Astrocyte (in vitro differentiated cells and primary cell): ENCODE measurements around the gene ACVR1. TPM values are rescaled to one million over a fixed set of nuclear protein-coding genes. Genes with fewer than 3 reads are reported as not detected.

ENCODE experiments used
- DNase-seq: peaks from one replicate; pipeline ENCODE4 v3.0.0-alpha.2; 2010; ENCODE audit warnings: low read depth
- FAIRE-seq: peaks from 2 replicates; lab custom pipeline; 2011; peaks lifted over from hg19 to GRCh38; lab: Jason Lieb, UNC
- H2AFZ ChIP-seq: 2 replicates; pipeline ENCODE4 v1.6.0; 2012; ENCODE audit warnings: low read depth, low read length, inconsistent platforms
- H3K27ac ChIP-seq: 2 replicates; pipeline ENCODE4 v1.5.1; 2011; ENCODE audit warnings: low read depth, low read length, inconsistent platforms
- H3K27me3 ChIP-seq: 2 replicates; pipeline ENCODE4 v1.6.0; 2011; ENCODE audit warnings: low read length, inconsistent platforms; ENCODE audit not compliant: insufficient read depth
- H3K36me3 ChIP-seq: 2 replicates; pipeline ENCODE4 v1.5.1; 2011; ENCODE audit warnings: low read length, inconsistent platforms; ENCODE audit not compliant: insufficient read depth
- H3K4me1 ChIP-seq: 2 replicates; pipeline ENCODE4 v1.5.1; 2011; ENCODE audit warnings: low read length, inconsistent platforms; ENCODE audit not compliant: insufficient read depth
- H3K4me2 ChIP-seq: 2 replicates; pipeline ENCODE4 v1.6.0; 2012; ENCODE audit warnings: low read length, inconsistent platforms
- H3K4me3 ChIP-seq: 2 replicates; pipeline ENCODE4 v1.5.1; 2011; ENCODE audit warnings: low read depth, mild to moderate bottlenecking, low read length, inconsistent platforms; ENCODE audit not compliant: insufficient read depth
- H3K79me2 ChIP-seq: 2 replicates; pipeline ENCODE4 v1.6.0; 2012; ENCODE audit warnings: mild to moderate bottlenecking, low read length, inconsistent platforms; ENCODE audit not compliant: insufficient read depth
- H3K9ac ChIP-seq: 2 replicates; pipeline ENCODE4 v1.6.0; 2012; ENCODE audit warnings: mild to moderate bottlenecking, low read length, inconsistent platforms
- H3K9me3 ChIP-seq: 2 replicates; pipeline ENCODE4 v1.5.1; 2012; ENCODE audit warnings: low read depth, mild to moderate bottlenecking, low read length, inconsistent platforms; ENCODE audit not compliant: insufficient read depth
- H4K20me1 ChIP-seq: 2 replicates; pipeline ENCODE4 v1.6.0; 2012; ENCODE audit warnings: low read length, inconsistent platforms; ENCODE audit not compliant: insufficient read depth
- H3K27ac Mint-ChIP-seq: one replicate; pipeline ENCODE4 v1.8.0; 2021; ENCODE audit warnings: mild to moderate bottlenecking, mixed read lengths; ENCODE audit not compliant: unreplicated experiment
- H3K27me3 Mint-ChIP-seq: one replicate; pipeline ENCODE4 v1.8.0; 2021; ENCODE audit warnings: low read depth, mixed read lengths; ENCODE audit not compliant: unreplicated experiment
- H3K36me3 Mint-ChIP-seq: one replicate; pipeline ENCODE4 v1.8.0; 2021; ENCODE audit warnings: low read depth, mixed read lengths; ENCODE audit not compliant: unreplicated experiment
- H3K4me1 Mint-ChIP-seq: one replicate; pipeline ENCODE4 v1.8.0; 2021; ENCODE audit warnings: low read depth, mixed read lengths; ENCODE audit not compliant: unreplicated experiment
- H3K4me3 Mint-ChIP-seq: one replicate; pipeline ENCODE4 v1.8.0; 2021; ENCODE audit warnings: mild to moderate bottlenecking, moderate library complexity, mixed read lengths; ENCODE audit not compliant: unreplicated experiment
- H3K9me3 Mint-ChIP-seq: one replicate; pipeline ENCODE4 v1.8.0; 2021; ENCODE audit warnings: mild to moderate bottlenecking, mixed read lengths; ENCODE audit not compliant: unreplicated experiment
- CTCF ChIP-seq: IDR thresholded peaks from 2 replicates; pipeline ENCODE4 v1.5.1; 2011; ENCODE audit warnings: low read depth, mild to moderate bottlenecking, inconsistent platforms, low read length, moderate library complexity; ENCODE audit not compliant: insufficient read depth
- EZH2 ChIP-seq: IDR thresholded peaks from 2 replicates; pipeline ENCODE4 v1.6.1; 2012; ENCODE audit warnings: mild to moderate bottlenecking, low read length, inconsistent platforms; ENCODE audit not compliant: insufficient read depth
- total RNA-seq: library from RNA; stranded (reverse); gene quantifications from 2 replicates; pipeline ENCODE4 v1.2.1, GENCODE V29; 2021

Gene ACVR1
- total RNA-seq, 1 donor from 2014 or later = 45.9 TPM

- no peak for TF ChIP-seq CTCF
- TF ChIP-seq EZH2 = no peak
- no peaks in the 10 kb centered on the region for H3K9me3 Mint-ChIP-seq
- no peaks in the 10 kb centered on the region for H3K9me3 ChIP-seq
- H3K4me3 ChIP-seq = no peak overlapping the region
- H3K27ac ChIP-seq = no peak overlapping the region
- H3K27me3 Mint-ChIP-seq = no peaks in the 10 kb centered on the region
- no peaks in the 10 kb centered on the region for H4K20me1 ChIP-seq
- DNase-seq = no peak
- no peak overlapping the region for H3K4me2 ChIP-seq
- H3K36me3 ChIP-seq = no peaks in the 10 kb centered on the region
- no peaks in the 10 kb centered on the region for H3K27me3 ChIP-seq
- no peak overlapping the region for H3K9ac ChIP-seq
- no peak for FAIRE-seq
- no peak overlapping the region for H3K4me3 Mint-ChIP-seq
- no peak overlapping the region for H2AFZ ChIP-seq
- peaks cover 20% of the 10 kb centered on the region for H3K4me1 ChIP-seq
- H3K27ac Mint-ChIP-seq = no peak overlapping the region
- H3K4me1 Mint-ChIP-seq = peaks cover 32% of the 10 kb centered on the region
- no peaks in the 10 kb centered on the region for H3K79me2 ChIP-seq
- H3K36me3 Mint-ChIP-seq = peaks cover 9% of the 10 kb centered on the region
Measured at GRCh38 chr2:157691131-157691530, 185.0 kb downstream of the ACVR1 start.

Other genes starting within 250 kb of the ACVR1 start
- gene ACVR1C, start 247.5 kb downstream of the ACVR1 start, total RNA-seq = 0.62 and 0.95 TPM in 2 replicates
- not detected in 2 replicates for gene UPP2, start 225.5 kb upstream of the ACVR1 start, total RNA-seq